IPS-11a (cell line): Measurements from ENCODE around the gene HNRNPDL.
"Not testable (repeated sequence)": the region's sequence is repeated elsewhere in the genome, so short reads cannot be mapped to it uniquely, and the experiment has no call there.

Experiments used
- H3K4me3 ChIP-seq: one replicate; pipeline ENCODE4 v1.5.1; 2013; ENCODE audit warnings: low read depth, low read length, control low read depth

The HNRNPDL gene

GRCh38 chr4:82433791-82434190, 3.5 kb upstream of the HNRNPDL start:
- no peak overlapping the region for H3K4me3 ChIP-seq

- H3K4me3 ChIP-seq = no peak overlapping the region
Measured at GRCh38 chr4:82432596-82432995, 2.3 kb upstream of the HNRNPDL start.

GRCh38 chr4:82431831-82432230, 1.6 kb upstream of the HNRNPDL start:
- H3K4me3 ChIP-seq = peak overlapping the region; percentile 99

- H3K4me3 ChIP-seq = peak overlapping the region; percentile 99
Measured at GRCh38 chr4:82430964-82431745, 893 bp upstream of the HNRNPDL start.

- H3K4me3 ChIP-seq = peak overlapping the region; percentile 99
Measured at GRCh38 chr4:82429728-82430192, 502 bp downstream of the HNRNPDL start.

- peak overlapping the region; percentile 99 for H3K4me3 ChIP-seq
Measured at GRCh38 chr4:82428969-82429727, 1.1 kb downstream of the HNRNPDL start.

- H3K4me3 ChIP-seq = peak overlapping the region; percentile 99
Measured at GRCh38 chr4:82428526-82428968, 1.7 kb downstream of the HNRNPDL start.

GRCh38 chr4:82425478-82425877, 4.8 kb downstream of the HNRNPDL start:
- no peak overlapping the region for H3K4me3 ChIP-seq

GRCh38 chr4:82423245-82424054, 6.8 kb downstream of the HNRNPDL start:
- H3K4me3 ChIP-seq = no peak overlapping the region

- no peak overlapping the region for H3K4me3 ChIP-seq
Measured at GRCh38 chr4:82422616-82423015, 7.6 kb downstream of the HNRNPDL start.

- H3K4me3 ChIP-seq = no peak overlapping the region
Measured at GRCh38 chr4:82421796-82422560, 8.3 kb downstream of the HNRNPDL start.

- no peak overlapping the region for H3K4me3 ChIP-seq
Measured at GRCh38 chr4:82419451-82419850, 10.8 kb downstream of the HNRNPDL start.

GRCh38 chr4:82415922-82416365, 14.3 kb downstream of the HNRNPDL start:
- no peak overlapping the region for H3K4me3 ChIP-seq

GRCh38 chr4:82415061-82415460, 15.2 kb downstream of the HNRNPDL start:
- H3K4me3 ChIP-seq = not testable (repeated sequence)

GRCh38 chr4:82403725-82404124, 26.5 kb downstream of the HNRNPDL start:
- no peak overlapping the region for H3K4me3 ChIP-seq

GRCh38 chr4:82402196-82402775, 28.0 kb downstream of the HNRNPDL start:
- H3K4me3 ChIP-seq = no peak overlapping the region

GRCh38 chr4:82401600-82401999, 28.7 kb downstream of the HNRNPDL start:
- no peak overlapping the region for H3K4me3 ChIP-seq

- H3K4me3 ChIP-seq = no peak overlapping the region
Measured at GRCh38 chr4:82398263-82398662, 32.0 kb downstream of the HNRNPDL start.

- H3K4me3 ChIP-seq = no peak overlapping the region
Measured at GRCh38 chr4:82397527-82397926, 32.7 kb downstream of the HNRNPDL start.

- H3K4me3 ChIP-seq = no peak overlapping the region
Measured at GRCh38 chr4:82394896-82395295, 35.4 kb downstream of the HNRNPDL start.
